HG03175 (cell line): Measurements from ENCODE around the gene STRBP.
"Not testable (repeated sequence)": the region's sequence is repeated elsewhere in the genome, so short reads cannot be mapped to it uniquely, and the experiment has no call there.

ENCODE experiments used
- ATAC-seq: cut with Tn5 transposase; IDR thresholded peaks from one replicate; pipeline ENCODE4 v1.9.1; 2021; ENCODE audit warnings: mild to moderate bottlenecking, moderate library complexity; ENCODE audit not compliant: unreplicated experiment

STRBP gene

DNA sequence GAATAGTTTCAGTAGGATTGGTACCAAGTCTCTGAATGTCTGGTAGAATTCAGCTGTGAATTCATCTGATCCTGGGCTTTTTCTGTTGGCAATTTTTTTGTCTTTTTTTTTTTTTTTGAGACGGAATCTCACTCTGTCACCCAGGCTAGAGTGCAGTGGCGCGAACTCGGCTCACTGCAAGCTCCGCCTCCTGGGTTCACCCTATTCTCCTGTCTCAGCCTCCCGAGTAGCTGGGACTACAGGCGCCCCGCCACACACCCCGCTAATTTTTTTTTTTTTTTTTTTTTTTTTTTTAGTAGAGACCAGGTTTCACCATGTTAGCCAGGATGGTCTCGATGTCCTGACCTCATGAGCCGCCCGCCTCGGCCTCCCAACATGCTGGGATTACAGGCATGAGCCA is 67.9 kb downstream of the STRBP start:
- ATAC-seq, result not testable (repeated sequence)

- no peak for ATAC-seq
Observed at GRCh38 chr9:123196124-123196523, 72.3 kb downstream of the STRBP start.

DNA sequence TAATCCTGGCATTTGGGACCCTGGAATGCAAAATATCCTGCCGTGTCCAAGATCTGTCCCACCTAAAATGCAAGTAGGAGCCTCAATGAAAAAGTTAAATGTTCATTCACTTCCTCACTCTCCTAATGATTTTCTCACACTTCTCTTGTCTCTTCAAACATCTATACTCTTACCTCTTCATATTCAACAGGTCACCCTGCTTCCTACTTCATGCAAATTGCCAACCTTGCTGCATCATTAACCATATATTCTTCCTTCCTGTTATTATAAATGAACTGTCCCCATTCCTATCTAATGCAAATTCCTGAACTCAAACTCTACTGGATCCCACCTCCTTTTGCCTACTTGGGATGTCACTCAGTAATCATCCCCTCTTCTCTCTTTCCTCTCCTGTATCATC is 74.4 kb downstream of the STRBP start:
- ATAC-seq, result no peak

DNA sequence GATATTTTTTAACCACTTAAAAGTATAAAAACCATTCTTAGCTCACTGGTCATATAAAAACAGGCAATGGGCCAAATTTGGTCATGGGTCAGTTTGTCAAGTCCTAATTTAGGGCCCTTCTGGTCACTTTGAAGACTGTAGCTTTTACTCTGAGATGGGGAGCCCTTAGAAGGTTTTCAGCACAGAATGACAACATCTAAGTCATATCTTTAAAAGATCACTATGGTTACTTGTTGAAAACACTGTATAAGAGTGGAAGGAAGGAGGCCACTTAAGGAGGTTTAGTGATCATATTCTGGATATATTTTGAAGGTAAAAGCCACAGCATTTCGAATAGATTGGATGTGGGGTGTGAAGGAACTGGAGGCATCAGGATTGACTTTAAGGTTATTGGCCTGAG is 76.7 kb downstream of the STRBP start:
- no peak for ATAC-seq

- ATAC-seq, result no peak
Observed at GRCh38 chr9:123191260-123191659, 77.1 kb downstream of the STRBP start.

DNA sequence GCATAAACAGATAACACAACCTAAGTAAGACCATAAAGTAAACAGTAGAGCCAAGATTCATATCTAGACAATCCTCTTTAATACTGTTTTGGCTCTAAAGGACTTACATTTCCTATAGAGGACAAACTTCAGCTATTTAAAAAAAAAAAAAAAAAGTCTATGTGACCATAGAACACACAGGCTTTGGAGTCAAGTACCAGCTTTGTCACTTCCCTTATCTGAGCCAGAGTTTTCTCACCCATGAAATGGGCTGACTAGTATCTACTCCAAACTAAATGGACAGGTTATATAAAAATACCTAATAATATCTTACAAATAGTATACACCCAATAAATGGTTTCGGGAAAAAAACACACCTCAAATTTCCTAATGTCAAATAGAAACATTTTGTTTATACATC is 81.3 kb downstream of the STRBP start:
- no peak for ATAC-seq

GRCh38 chr9:123186029-123186428 is 82.4 kb downstream of the STRBP start:
- not testable (repeated sequence) for ATAC-seq

- no peak for ATAC-seq
Observed at GRCh38 chr9:123176949-123177348, 91.4 kb downstream of the STRBP start.

GRCh38 chr9:123175854-123176629 is 92.3 kb downstream of the STRBP start:
- no peak for ATAC-seq

- peak; percentile 94 for ATAC-seq
Observed at GRCh38 chr9:123174887-123175518, 93.4 kb downstream of the STRBP start.

- no peak for ATAC-seq
Observed at GRCh38 chr9:123174079-123174478, 94.3 kb downstream of the STRBP start.

DNA sequence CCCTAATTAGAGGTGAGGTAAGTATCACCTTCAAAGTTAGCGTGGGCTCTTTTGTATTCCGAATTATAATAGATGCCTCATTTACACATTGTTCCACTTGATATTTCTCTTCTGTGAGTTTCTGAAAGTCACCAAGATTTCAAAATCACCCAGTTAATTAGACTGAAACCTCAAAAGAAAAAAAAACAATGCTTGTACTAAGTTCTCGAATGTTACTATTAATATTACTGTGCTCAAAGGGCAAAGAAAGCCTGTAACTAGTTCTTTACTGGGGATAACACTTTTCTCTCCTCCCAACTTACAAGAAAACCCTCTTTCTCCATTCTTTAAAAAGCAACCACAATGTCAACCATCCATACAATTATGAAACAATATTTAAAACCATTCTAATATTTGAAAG is 98.5 kb downstream of the STRBP start:
- no peak for ATAC-seq

GRCh38 chr9:123168586-123168985 is 99.8 kb downstream of the STRBP start:
- ATAC-seq, result no peak

DNA sequence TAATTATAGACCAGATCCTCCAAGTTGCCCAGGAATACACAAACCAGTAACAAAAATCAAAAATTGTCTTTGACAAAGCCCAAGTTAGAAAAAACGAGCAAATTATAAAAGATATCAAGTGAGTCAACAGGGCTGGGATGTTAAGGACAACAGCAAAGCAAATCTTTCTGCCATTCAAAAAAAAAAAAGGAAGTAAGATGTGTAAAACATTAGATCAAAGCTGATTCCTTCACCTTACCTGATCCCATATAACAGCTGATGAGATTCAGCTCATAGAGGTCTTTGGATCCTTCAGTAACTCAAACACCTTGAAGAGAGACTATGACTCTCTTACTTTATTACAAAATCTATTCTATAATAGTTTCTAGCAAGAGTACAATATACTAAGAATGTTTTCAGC is 100.9 kb downstream of the STRBP start:
- ATAC-seq, result no peak

GRCh38 chr9:123165813-123166212 is 102.6 kb downstream of the STRBP start:
- no peak for ATAC-seq

DNA sequence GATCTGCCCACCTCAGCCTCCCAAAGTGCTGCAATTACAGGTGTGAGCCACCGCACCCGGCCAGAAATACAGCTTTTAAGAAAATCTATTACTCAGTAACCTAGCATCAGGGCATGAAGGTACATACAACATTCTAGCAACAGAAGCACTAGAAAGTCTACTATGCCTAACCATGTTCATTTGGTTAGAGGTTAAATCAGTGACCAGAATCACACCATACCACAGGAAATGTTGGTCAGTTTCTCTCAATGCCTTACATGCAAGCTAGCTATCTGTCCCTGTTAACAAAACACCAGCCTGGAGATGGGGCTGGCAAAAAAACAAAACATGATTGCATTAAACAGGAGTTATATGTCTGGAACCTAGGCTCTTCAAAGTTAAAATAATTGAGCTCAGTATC is 104.1 kb downstream of the STRBP start:
- ATAC-seq, result peak; percentile 68

GRCh38 chr9:123162791-123163345 is 105.5 kb downstream of the STRBP start:
- no peak for ATAC-seq

GRCh38 chr9:123162360-123162759 is 106.0 kb downstream of the STRBP start:
- ATAC-seq, result no peak

GRCh38 chr9:123157221-123157620 is 111.2 kb downstream of the STRBP start:
- ATAC-seq, result no peak

- ATAC-seq, result no peak
Observed at GRCh38 chr9:123150708-123151503, 117.5 kb downstream of the STRBP start.

- ATAC-seq, result no peak
Observed at GRCh38 chr9:123149067-123149466, 119.3 kb downstream of the STRBP start.
